ENCODE results near the gene CRYBG1.
A peak's percentile ranks its signal among the peaks of the same experiment; 100 is the strongest.
"Not testable (repeated sequence)": the region's sequence is repeated elsewhere in the genome, so short reads cannot be mapped to it uniquely, and the experiment has no call there.

The CRYBG1 gene

GRCh38 chr6:106549521-106549920, 189.0 kb downstream of the CRYBG1 start:
- no peak for TF ChIP-seq CTCF (IDR thresholded peaks at IDR 0.05; ENCODE audit: low read depth, low read length)
- DNase-seq (ENCODE audit: extremely low read depth, low read depth): no peak

GRCh38 chr6:106551155-106551554, 190.6 kb downstream of the CRYBG1 start:
- no peak for TF ChIP-seq CTCF (IDR thresholded peaks at IDR 0.05; ENCODE audit: low read depth, low read length)
- DNase-seq (ENCODE audit: extremely low read depth, low read depth): no peak

GRCh38 chr6:106553440-106553839, 192.9 kb downstream of the CRYBG1 start:
- DNase-seq (ENCODE audit: extremely low read depth, low read depth): no peak
- no peak for TF ChIP-seq CTCF (IDR thresholded peaks at IDR 0.05; ENCODE audit: low read depth, low read length)

- no peak for TF ChIP-seq CTCF (IDR thresholded peaks at IDR 0.05; ENCODE audit: low read depth, low read length)
- no peak for DNase-seq (ENCODE audit: extremely low read depth, low read depth)
Observed at GRCh38 chr6:106555767-106556166, 195.2 kb downstream of the CRYBG1 start.

GRCh38 chr6:106556368-106556960, 195.9 kb downstream of the CRYBG1 start:
- no peak for DNase-seq (ENCODE audit: extremely low read depth, low read depth)

GRCh38 chr6:106557837-106558236, 197.3 kb downstream of the CRYBG1 start:
- no peak for TF ChIP-seq CTCF (IDR thresholded peaks at IDR 0.05; ENCODE audit: low read depth, low read length)
- no peak for DNase-seq (ENCODE audit: extremely low read depth, low read depth)

More at GRCh38 chr6:106556368-106556960, 195.9 kb downstream of the CRYBG1 start:
- TF ChIP-seq CTCF (IDR thresholded peaks at IDR 0.05; ENCODE audit: low read depth, low read length): peak; percentile 43

GRCh38 chr6:106558364-106558763, 197.8 kb downstream of the CRYBG1 start:
- no peak for DNase-seq (ENCODE audit: extremely low read depth, low read depth)
- TF ChIP-seq CTCF (IDR thresholded peaks at IDR 0.05; ENCODE audit: low read depth, low read length): no peak

- DNase-seq (ENCODE audit: extremely low read depth, low read depth): not testable (repeated sequence)
Observed at GRCh38 chr6:106559659-106560058, 199.1 kb downstream of the CRYBG1 start.

All from AG09319 (cell line).